Esophagus muscularis mucosa (tissue), 4 donors: Measurements from ENCODE around the gene GTSE1. TPM values are rescaled to one million over a fixed set of nuclear protein-coding genes. Genes with fewer than 3 reads are reported as not detected.

Experiments
- DNase-seq: peaks from one replicate; pipeline ENCODE4 v3.0.0-alpha.2; 2017; ENCODE audit errors: extremely low spot score
- H3K27ac ChIP-seq, 4 donors: fragments of 200-600 bp; sonication (generic); replicated peaks in 1 of 4; 1 replicate in 3 of 4; 2 replicates in 1 of 4; pipeline ENCODE4 v1.5.1; 2016 to 2019; ENCODE audit warnings: mild to moderate bottlenecking in 1 of 4
- H3K27me3 ChIP-seq, 4 donors: fragments of 200-600 bp; sonication (generic); one replicate each; pipeline versions ENCODE4 v1.5.1 to v1.6.0; 2016 to 2019
- H3K36me3 ChIP-seq, 4 donors: fragments of 200-600 bp; sonication (generic); one replicate each; pipeline ENCODE4 v1.5.1; 2016 to 2019
- H3K4me1 ChIP-seq, 4 donors: fragments of 200-600 bp; sonication (generic); one replicate each; pipeline ENCODE4 v1.5.1; 2016 to 2019
- H3K4me3 ChIP-seq, 4 donors: fragments of 200-600 bp; sonication (generic); 1 replicate in 2 of 4; 2 replicates in 2 of 4; pipeline ENCODE4 v1.5.1; 2016 to 2019; ENCODE audit warnings: mild to moderate bottlenecking in 4 of 4, moderate library complexity in 1 of 4
- H3K9me3 ChIP-seq, 4 donors: fragments of 200-600 bp; sonication (generic); 1 replicate in 3 of 4; 2 replicates in 1 of 4; pipeline ENCODE4 v1.5.1; 2016 to 2019
- CTCF ChIP-seq, 3 experiments: fragments of 200-600 bp in 2 of 3; fragments of 450-650 bp in 1 of 3; sonication (generic) in 2 of 3; IDR thresholded peaks; one replicate each; pipeline ENCODE4 v1.5.1; 2017 to 2019; ENCODE audit warnings: antibody characterized with exemption in 3 of 3, mild to moderate bottlenecking in 2 of 3, moderate library complexity in 1 of 3
- EP300 ChIP-seq: sonication (generic); formaldehyde crosslinking; IDR thresholded peaks from one replicate; pipeline ENCODE4 v1.6.1; 2017; ENCODE audit warnings: antibody characterized with exemption
- POLR2A ChIP-seq: fragments of 450-650 bp; IDR thresholded peaks from one replicate; pipeline ENCODE4 v1.6.1; 2017; ENCODE audit warnings: antibody characterized with exemption, moderate library complexity, mild to moderate bottlenecking, low read depth
- POLR2AphosphoS5 ChIP-seq, 2 donors: sonication (generic); formaldehyde crosslinking; IDR thresholded peaks; one replicate each; pipeline ENCODE4 v1.6.1; 2017; ENCODE audit warnings: antibody characterized with exemption in 2 of 2
- WGBS: methylation state at CpG from one replicate; pipeline ENCODE4 v1.1.5; 2018; 5-methylcytosine and 5-hydroxymethylcytosine counted together
- intact Hi-C: fragments of 100-400 bp; cut with DNase I; formaldehyde crosslinking; loops from one replicate; pipeline ENCODE4 v1.15.1; 2023
- total RNA-seq, 4 donors: library from RNA; depleted of rRNA; stranded (reverse); fragments of >200 nt; gene quantifications; one replicate each; pipeline versions ENCODE4 v1.1.0 to v1.2.1, GENCODE V29; 2016

Gene GTSE1
- total RNA-seq, 4 donors from 2014 or later, result 1.0 TPM; not detected in 3

GRCh38 chr22:46368871-46369715 lies 72.4 kb downstream of the GTSE1 start:
- TF ChIP-seq CTCF (IDR thresholded peaks at IDR 0.05), result no peak
- TF ChIP-seq POLR2AphosphoS5 (IDR thresholded peaks at IDR 0.05), result no peak
- TF ChIP-seq POLR2A, result no peak
- no peak for TF ChIP-seq EP300
- no peak for DNase-seq
- intact Hi-C loops, result no loop called here
- 67% methylated on average over 8 of the region's 31 CpGs for WGBS
- Histone ChIP-seq H3K4me1 (peaks cover 0 to 7% (median 2%) of the 10 kb centered on the region in 4 donors), H3K27ac (no peak overlapping the region), H3K27me3 (peaks cover 0 to 29% (median 0%) of the 10 kb centered on the region in 4 donors), H3K9me3 (no peaks in the 10 kb centered on the region), H3K4me3 (no peak overlapping the region), H3K36me3 (peaks cover 0 to 4% (median 0%) of the 10 kb centered on the region in 4 donors)

GRCh38 chr22:46369716-46370583 lies 73.3 kb downstream of the GTSE1 start:
- Histone ChIP-seq H3K4me3 (no peak overlapping the region), H3K4me1 (peaks cover 0 to 7% (median 2%) of the 10 kb centered on the region in 4 donors), H3K27ac (no peak overlapping the region), H3K36me3 (peaks cover 0 to 4% (median 0%) of the 10 kb centered on the region in 4 donors), H3K27me3 (peaks cover 0 to 26% (median 0%) of the 10 kb centered on the region in 4 donors), H3K9me3 (no peaks in the 10 kb centered on the region)
- 89% methylated on average over 24 of the region's 25 CpGs for WGBS
- intact Hi-C loops, result no loop called here
- TF ChIP-seq EP300, result no peak
- TF ChIP-seq CTCF (IDR thresholded peaks at IDR 0.05), result no peak
- no peak for TF ChIP-seq POLR2A
- TF ChIP-seq POLR2AphosphoS5 (IDR thresholded peaks at IDR 0.05), result no peak
- DNase-seq, result no peak

- Histone ChIP-seq H3K27me3 (peaks cover 0 to 20% (median 0%) of the 10 kb centered on the region in 4 donors), H3K9me3 (peaks cover 0 to 2% (median under 1%) of the 10 kb centered on the region in 4 donors), H3K27ac (no peak overlapping the region), H3K36me3 (peaks cover 0 to 4% (median 0%) of the 10 kb centered on the region in 4 donors), H3K4me3 (no peak overlapping the region), H3K4me1 (peaks cover 0 to 7% (median 2%) of the 10 kb centered on the region in 4 donors)
- DNase-seq, result no peak
- no peak for TF ChIP-seq CTCF (IDR thresholded peaks at IDR 0.05)
- TF ChIP-seq POLR2AphosphoS5 (IDR thresholded peaks at IDR 0.05), result no peak
- no peak for TF ChIP-seq POLR2A
- TF ChIP-seq EP300, result no peak
- intact Hi-C loops, result no loop called here
- WGBS, result 85% methylated on average over 13 of the region's 15 CpGs
Observed at GRCh38 chr22:46370584-46371291, 74.1 kb downstream of the GTSE1 start.

- peaks cover 0 to 12% (median 9%) of the 10 kb centered on the region in 4 donors for H3K9me3 ChIP-seq
- 90% methylated on average over 2 of the region's 2 CpGs for WGBS
- H3K27ac ChIP-seq, result no peak overlapping the region
- DNase-seq, result no peak
- intact Hi-C loops, result no loop called here
- no peak for TF ChIP-seq POLR2A
- TF ChIP-seq EP300, result no peak
- peaks cover 0 to 4% (median 0%) of the 10 kb centered on the region in 4 donors for H3K36me3 ChIP-seq
- H3K4me3 ChIP-seq, result no peak overlapping the region
- peaks cover 0 to 13% (median 0%) of the 10 kb centered on the region in 4 donors for H3K27me3 ChIP-seq
- H3K4me1 ChIP-seq, result peaks cover 0 to 7% (median 2%) of the 10 kb centered on the region in 4 donors
Observed at GRCh38 chr22:46371623-46372226, 75.1 kb downstream of the GTSE1 start.
